Renal cortex interstitium (tissue), 11 donors: ENCODE data around the gene TMF1. TPM values are rescaled to one million over a fixed set of nuclear protein-coding genes. Genes with fewer than 3 reads are reported as not detected.
A peak's percentile ranks its signal among the peaks of the same experiment; 100 is the strongest.

Source experiments
- DNase-seq, 11 donors: peaks; one replicate each; pipeline ENCODE4 v3.0.0-alpha.2; 2013; ENCODE audit warnings: low read depth in 9 of 11, low spot score in 4 of 11; ENCODE audit errors: extremely low read depth in 1 of 11
- polyA plus RNA-seq, 3 donors: library from polyadenylated mRNA; unstranded; fragments of 120-200 nt; gene quantifications; one replicate each; pipeline ENCODE4 v1.2.1, GENCODE V29; 2013; ENCODE audit not compliant: insufficient read length in 3 of 3

Gene TMF1
- polyA plus RNA-seq, 3 donors = 40.3 to 61.6 (median 46.2) TPM

DNA sequence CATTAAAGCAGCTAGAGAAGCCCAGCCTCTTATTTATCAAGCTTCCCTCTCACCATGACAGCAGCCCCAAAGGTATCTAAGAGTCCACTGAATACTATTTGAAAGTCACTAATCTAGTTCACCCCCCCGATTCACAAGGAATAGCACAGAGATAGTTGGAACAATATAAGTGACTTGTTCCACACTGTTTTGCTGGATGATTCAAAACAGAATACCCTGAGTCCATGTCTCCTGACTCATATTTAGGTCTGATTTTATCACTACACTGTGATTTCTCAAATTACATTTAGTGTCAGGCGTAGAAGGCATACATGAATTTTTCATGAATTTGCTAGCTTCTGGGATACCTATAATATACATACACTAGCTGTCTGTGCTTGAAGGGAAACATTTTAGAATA is 20.0 kb downstream of the TMF1 start:
- DNase-seq = no peak

DNA sequence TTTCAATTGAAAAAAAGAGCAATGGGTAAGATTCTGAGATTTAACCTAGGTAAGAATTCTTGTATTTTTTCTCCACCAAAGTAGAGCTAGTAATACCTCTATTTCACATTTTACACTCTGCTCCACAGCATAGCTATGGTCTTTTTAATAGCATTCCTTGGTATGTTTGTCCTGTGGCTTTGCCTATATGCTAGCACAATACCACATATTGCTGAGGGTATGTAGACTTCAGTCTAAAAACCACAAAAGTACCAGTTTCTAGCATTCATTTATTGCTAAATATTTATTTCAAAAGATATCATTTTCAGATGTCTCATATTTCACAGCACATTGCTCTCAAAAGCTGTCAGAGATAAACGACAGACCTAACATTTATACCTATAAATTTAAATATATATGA is 20.5 kb downstream of the TMF1 start:
- no peak for DNase-seq

- DNase-seq = no peak
Measured at GRCh38 chr3:69020857-69021256, 31.3 kb downstream of the TMF1 start.

DNA sequence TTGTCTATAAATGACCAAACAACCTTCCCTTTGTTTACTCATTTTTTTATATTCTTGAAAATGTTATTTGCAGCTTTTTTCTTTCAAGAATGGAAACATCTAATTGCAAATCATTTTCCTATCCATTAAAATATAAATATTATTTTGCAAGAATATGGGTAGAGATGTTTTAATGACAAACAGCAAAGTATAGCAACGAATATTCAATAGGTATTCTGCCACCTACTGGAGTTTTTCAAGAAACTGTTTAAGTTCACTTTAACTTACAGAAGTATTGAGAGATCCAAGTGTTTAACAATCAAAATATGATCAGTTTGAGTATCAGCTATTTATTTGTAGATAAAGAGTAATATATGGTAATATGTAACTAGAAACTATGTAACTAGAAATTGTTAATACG is 31.7 kb downstream of the TMF1 start:
- no peak for DNase-seq

DNA sequence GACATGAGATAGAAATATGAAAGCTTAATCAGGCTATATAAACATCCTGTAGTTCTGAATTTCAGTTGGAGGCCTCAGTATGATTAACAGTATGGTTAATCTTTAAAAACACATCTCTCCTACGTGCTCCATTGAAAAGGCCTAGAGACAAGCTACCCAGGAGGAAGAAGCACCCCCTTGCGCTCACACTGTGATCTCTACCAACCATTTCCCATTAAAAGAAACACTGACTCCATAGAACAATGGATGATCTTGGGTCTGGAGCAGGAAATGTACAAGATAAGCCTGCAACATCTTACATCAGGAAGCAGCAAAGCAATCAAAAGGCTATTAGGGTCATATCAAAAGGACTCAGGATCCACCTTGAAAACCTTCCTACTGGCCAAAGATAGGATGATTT is 35.2 kb downstream of the TMF1 start:
- no peak for DNase-seq

GRCh38 chr3:69016102-69016501 is 36.0 kb downstream of the TMF1 start:
- DNase-seq = no peak

- DNase-seq = no peak
Measured at GRCh38 chr3:69014022-69014580, 38.0 kb downstream of the TMF1 start.

GRCh38 chr3:69013253-69014021 is 38.7 kb downstream of the TMF1 start, which contains the start of gene EOGT:
Gene EOGT (minus strand): TSS chr3:69013684. CDS start chr3:69009846, 3,838 bp downstream.
- DNase-seq = peak; percentile 56 to 80 (median 71)

- DNase-seq = peak in 10 of 11 donors; percentile 10 to 40 (median 22)
Measured at GRCh38 chr3:69012800-69013252, 39.3 kb downstream of the TMF1 start.

- peak in 8 of 11 donors; percentile 21 to 43 (median 30) for DNase-seq
Measured at GRCh38 chr3:69012100-69012799, 39.9 kb downstream of the TMF1 start.

- DNase-seq = no peak
Measured at GRCh38 chr3:69011096-69011730, 40.9 kb downstream of the TMF1 start.

DNA sequence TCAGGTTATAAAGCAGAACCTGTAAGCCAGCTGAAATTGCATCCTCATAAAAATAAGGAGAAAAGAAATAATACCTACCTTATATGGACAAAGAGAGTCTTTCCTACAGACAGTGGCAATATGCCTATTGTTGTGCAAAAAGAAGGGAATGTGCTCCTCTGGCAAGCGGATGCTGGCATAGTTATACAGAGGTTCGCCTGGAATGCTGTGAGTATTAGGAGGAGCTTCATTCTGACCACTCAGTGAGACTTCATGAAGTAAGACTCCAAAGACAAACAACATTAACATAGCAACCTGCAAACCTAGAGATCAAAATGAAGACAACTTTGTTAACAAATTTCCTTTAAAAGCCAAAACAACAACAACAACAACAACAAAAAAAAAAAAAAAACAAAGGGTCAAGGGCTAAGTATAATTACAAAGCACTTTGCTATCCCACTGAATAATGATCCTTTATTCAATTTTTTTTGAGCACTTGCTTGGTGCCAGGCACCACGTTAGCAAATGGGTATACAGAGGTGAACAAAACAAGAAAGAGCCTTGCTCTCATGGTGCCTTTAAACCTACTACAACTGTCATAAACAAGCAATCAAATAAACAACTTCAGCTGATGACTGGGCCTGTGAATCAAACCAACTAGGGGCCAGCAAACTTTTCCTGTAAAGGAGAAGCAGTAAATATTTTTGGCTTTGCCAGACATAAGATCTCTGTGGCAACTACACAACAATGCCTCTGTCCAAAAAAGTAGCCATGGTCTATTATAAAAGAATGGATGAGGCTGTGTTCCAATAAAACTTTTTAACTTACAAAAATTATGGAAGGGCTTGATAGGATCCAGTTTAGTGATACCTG is 42.3 kb downstream of the TMF1 start:
- no peak for DNase-seq

- no peak for DNase-seq
Measured at GRCh38 chr3:69008980-69009379, 43.2 kb downstream of the TMF1 start.

DNA sequence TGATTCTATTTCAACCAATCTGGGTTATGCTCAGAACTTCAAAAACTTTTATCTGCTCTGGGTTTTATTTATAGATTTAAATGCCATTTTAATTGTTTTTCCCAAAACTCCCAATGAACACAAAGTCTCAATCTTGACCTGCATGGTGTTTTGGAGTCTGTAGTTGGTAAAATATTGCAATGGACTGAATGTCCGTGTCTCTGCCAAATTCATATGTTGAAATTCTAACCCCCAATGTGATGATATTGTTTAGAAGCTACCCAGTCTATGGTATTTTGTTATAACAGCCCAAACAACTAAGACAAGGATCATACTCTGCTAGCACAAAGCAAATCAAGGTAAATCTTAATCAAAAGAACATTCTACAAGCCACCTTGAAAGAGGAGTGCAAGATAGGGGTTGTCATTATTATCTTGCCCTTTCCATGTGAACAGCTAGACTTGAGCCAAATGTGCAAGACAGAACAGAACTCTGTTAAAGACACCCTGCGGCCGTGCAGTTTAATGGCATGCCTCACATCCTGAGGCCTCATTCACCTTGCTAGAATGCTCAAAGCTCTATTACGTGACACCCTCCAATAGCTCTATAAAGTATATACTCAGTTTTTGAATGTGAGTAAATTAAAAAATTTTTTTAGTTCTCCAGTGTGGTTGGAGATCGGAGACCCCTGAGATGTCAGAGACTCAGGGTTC is 46.2 kb downstream of the TMF1 start:
- DNase-seq = no peak

GRCh38 chr3:69005071-69005790 is 46.9 kb downstream of the TMF1 start:
- DNase-seq = no peak

GRCh38 chr3:69004138-69004537 is 48.0 kb downstream of the TMF1 start:
- no peak for DNase-seq

- no peak for DNase-seq
Measured at GRCh38 chr3:68999605-69000004, 52.5 kb downstream of the TMF1 start.

- no peak for DNase-seq
Measured at GRCh38 chr3:68999158-68999557, 53.0 kb downstream of the TMF1 start.
